Hepatocyte (in vitro differentiated cells): Measurements from ENCODE around the gene PHETA1. TPM values are rescaled to one million over a fixed set of nuclear protein-coding genes. Genes with fewer than 3 reads are reported as not detected.

Source experiments
- DNase-seq: peaks from one replicate; pipeline ENCODE4 v3.0.0-alpha.2; 2016; ENCODE audit warnings: low spot score
- H2AFZ ChIP-seq: fragments of 200-600 bp; sonication (generic); 2 replicates; pipeline ENCODE4 v1.6.0; 2016; ENCODE audit warnings: antibody characterized with exemption, mild to moderate bottlenecking
- H3K27ac ChIP-seq: fragments of 200-600 bp; sonication (generic); 2 replicates; pipeline ENCODE4 v1.5.1; 2016; ENCODE audit warnings: mild to moderate bottlenecking
- H3K27me3 ChIP-seq: fragments of 200-600 bp; sonication (generic); 2 replicates; pipeline ENCODE4 v1.6.1; 2016
- H3K36me3 ChIP-seq: fragments of 200-600 bp; sonication (generic); replicated peaks from 2 replicates; pipeline ENCODE4 v1.5.1; 2016; ENCODE audit warnings: low read depth; ENCODE audit not compliant: insufficient read depth
- H3K4me1 ChIP-seq: fragments of 200-600 bp; sonication (generic); 2 replicates; pipeline ENCODE4 v1.5.1; 2016; ENCODE audit warnings: mild to moderate bottlenecking, moderate library complexity; ENCODE audit not compliant: insufficient read depth
- H3K4me2 ChIP-seq: fragments of 200-600 bp; sonication (generic); 2 replicates; pipeline ENCODE4 v1.6.0; 2016
- H3K4me3 ChIP-seq: fragments of 200-600 bp; sonication (generic); 2 replicates; pipeline ENCODE4 v1.5.1; 2016; ENCODE audit warnings: mild to moderate bottlenecking
- H3K79me2 ChIP-seq: fragments of 200-600 bp; sonication (generic); 2 replicates; pipeline ENCODE4 v1.6.0; 2017; ENCODE audit warnings: mild to moderate bottlenecking
- H3K9me2 ChIP-seq: fragments of 200-600 bp; sonication (generic); replicated peaks from 2 replicates; pipeline ENCODE4 v1.6.0; 2017; ENCODE audit warnings: mild to moderate bottlenecking; ENCODE audit not compliant: insufficient read depth
- H3K9me3 ChIP-seq: fragments of 200-600 bp; sonication (generic); 2 replicates; pipeline ENCODE4 v1.5.1; 2016; ENCODE audit warnings: low read depth, mild to moderate bottlenecking
- H4K20me1 ChIP-seq: fragments of 200-600 bp; sonication (generic); 2 replicates; pipeline ENCODE4 v1.6.0; 2016; ENCODE audit warnings: mild to moderate bottlenecking; ENCODE audit not compliant: insufficient read depth, poor library complexity, severe bottlenecking
- EZH2 ChIP-seq: fragments of 200-600 bp; sonication (generic); IDR thresholded peaks from 2 replicates; pipeline ENCODE4 v1.6.1; 2016; ENCODE audit warnings: antibody characterized with exemption, mild to moderate bottlenecking, borderline replicate concordance
- EZH2phosphoT487 ChIP-seq: fragments of 200-600 bp; sonication (generic); IDR thresholded peaks from one replicate; pipeline ENCODE4 v1.6.1; 2018; ENCODE audit warnings: antibody characterized with exemption, mild to moderate bottlenecking, low read depth, moderate library complexity; ENCODE audit not compliant: unreplicated experiment, severe bottlenecking
- WGBS: methylation state at CpG from one replicate; pipeline ENCODE4 v1.1.6; 2016; ENCODE audit warnings: low lambda C conversion rate; ENCODE audit errors: missing lambda C conversion rate; 5-methylcytosine and 5-hydroxymethylcytosine counted together
- polyA plus RNA-seq: library from polyadenylated mRNA; unstranded; fragments of >200 nt; fragmentation: Nextera tagmentation; extraction: Ambion mirVana; gene quantifications from 2 replicates; pipeline ENCODE4 v1.2.1, GENCODE V29; 2016
- total RNA-seq: library from RNA; depleted of rRNA; stranded (reverse); fragments of >200 nt; gene quantifications from 2 replicates; pipeline ENCODE4 v1.2.3, GENCODE V29; 2014
- TF ChIP-seq, protein P1 (sequence below): fragments of 200-600 bp; sonication (generic); IDR thresholded peaks from 2 replicates; pipeline ENCODE4 v1.5.1; 2016; ENCODE audit warnings: antibody characterized with exemption, mild to moderate bottlenecking; ENCODE audit not compliant: poor library complexity

PHETA1 gene, protein sequence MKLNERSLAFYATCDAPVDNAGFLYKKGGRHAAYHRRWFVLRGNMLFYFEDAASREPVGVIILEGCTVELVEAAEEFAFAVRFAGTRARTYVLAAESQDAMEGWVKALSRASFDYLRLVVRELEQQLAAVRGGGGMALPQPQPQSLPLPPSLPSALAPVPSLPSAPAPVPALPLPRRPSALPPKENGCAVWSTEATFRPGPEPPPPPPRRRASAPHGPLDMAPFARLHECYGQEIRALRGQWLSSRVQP
- 18.1 and 30.9 TPM in 2 replicates for total RNA-seq
- 14.2 and 24.6 TPM in 2 replicates for polyA plus RNA-seq

GRCh38 chr12:111368788-111369495, at the start of gene PHETA1:
Gene PHETA1, minus strand, starts transcription at chr12:111369095. Its CDS starts 5,668 bp downstream, at chr12:111363427.
- no peaks in the 10 kb centered on the region for H4K20me1 ChIP-seq
- H3K4me3 ChIP-seq = peak within 1 kb of the TSS; percentile 94
- no peaks in the 10 kb centered on the region for H3K27me3 ChIP-seq
- H3K4me1 ChIP-seq = peaks cover 3% of the 10 kb centered on the region
- TF ChIP-seq EZH2phosphoT487 (no peak), EZH2 (no peak)
- TF ChIP-seq, protein P1, sequence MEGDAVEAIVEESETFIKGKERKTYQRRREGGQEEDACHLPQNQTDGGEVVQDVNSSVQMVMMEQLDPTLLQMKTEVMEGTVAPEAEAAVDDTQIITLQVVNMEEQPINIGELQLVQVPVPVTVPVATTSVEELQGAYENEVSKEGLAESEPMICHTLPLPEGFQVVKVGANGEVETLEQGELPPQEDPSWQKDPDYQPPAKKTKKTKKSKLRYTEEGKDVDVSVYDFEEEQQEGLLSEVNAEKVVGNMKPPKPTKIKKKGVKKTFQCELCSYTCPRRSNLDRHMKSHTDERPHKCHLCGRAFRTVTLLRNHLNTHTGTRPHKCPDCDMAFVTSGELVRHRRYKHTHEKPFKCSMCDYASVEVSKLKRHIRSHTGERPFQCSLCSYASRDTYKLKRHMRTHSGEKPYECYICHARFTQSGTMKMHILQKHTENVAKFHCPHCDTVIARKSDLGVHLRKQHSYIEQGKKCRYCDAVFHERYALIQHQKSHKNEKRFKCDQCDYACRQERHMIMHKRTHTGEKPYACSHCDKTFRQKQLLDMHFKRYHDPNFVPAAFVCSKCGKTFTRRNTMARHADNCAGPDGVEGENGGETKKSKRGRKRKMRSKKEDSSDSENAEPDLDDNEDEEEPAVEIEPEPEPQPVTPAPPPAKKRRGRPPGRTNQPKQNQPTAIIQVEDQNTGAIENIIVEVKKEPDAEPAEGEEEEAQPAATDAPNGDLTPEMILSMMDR = no peak
- peaks cover 22% of the 10 kb centered on the region for H3K79me2 ChIP-seq
- peak; percentile 96 for DNase-seq
- no peaks in the 10 kb centered on the region for H3K36me3 ChIP-seq
- no peaks in the 10 kb centered on the region for H3K9me3 ChIP-seq
- H3K4me2 ChIP-seq = peak within 1 kb of the TSS; percentile 90
- no peaks in the 10 kb centered on the region for H3K9me2 ChIP-seq
- peak within 1 kb of the TSS; percentile 80 for H3K27ac ChIP-seq
- 1% methylated on average over 48 of the region's 72 CpGs for WGBS
- H2AFZ ChIP-seq = peak within 1 kb of the TSS; percentile 92

DNA sequence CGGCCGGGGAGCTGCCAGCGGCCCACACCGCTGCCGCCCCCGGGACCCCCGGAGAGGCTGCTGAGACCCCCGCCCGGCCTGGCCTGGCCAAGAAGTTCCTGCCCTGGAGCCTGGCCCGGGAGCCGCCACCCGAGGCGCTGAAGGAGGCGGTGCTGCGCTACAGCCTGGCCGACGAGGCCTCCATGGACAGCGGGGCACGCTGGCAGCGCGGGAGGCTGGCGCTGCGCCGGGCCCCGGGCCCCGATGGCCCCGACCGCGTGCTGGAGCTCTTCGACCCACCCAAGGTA, 49.6 kb upstream of the PHETA1 start:
- Histone ChIP-seq H4K20me1 (no peaks in the 10 kb centered on the region), H3K27ac (no peak overlapping the region)

DNA sequence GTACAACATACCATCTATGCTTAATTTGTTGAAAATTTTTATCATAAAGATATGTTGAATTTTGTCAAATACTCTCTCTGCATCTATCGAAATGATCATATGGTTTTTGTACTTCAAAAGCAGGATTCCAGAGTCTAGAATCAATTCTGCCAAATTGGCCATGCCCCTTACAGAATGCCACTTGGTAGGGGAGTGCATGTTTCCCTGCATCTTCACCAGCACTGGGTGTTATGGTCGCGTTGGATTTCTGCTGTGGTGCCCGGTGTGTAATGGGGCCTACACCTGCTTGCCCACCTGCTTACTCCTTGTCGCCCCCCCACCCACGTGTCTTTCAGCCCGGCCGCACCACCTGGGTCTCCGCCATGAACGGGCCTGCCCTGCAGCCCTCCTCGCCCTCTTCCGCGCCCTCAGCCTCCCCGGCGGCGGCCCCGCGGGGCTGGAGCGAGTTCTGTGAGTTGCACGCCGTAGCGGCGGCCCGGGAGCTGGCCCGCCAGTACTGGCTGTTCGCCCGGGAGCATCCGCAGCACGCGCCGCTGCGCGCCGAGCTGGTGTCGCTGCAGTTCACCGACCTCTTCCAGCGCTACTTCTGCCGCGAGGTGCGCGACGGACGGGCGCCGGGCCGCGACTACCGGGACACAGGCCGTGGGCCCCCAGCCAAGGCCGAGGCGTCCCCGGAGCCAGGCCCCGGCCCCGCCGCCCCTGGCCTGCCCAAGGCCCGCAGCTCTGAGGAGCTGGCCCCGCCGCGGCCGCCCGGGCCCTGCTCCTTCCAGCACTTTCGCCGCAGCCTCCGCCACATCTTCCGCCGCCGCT, 49.1 kb upstream of the PHETA1 start:
- Histone ChIP-seq H4K20me1 (no peaks in the 10 kb centered on the region), H3K27ac (no peak overlapping the region), H3K27me3 (no peaks in the 10 kb centered on the region), H3K9me3 (no peaks in the 10 kb centered on the region), H3K36me3 (no peaks in the 10 kb centered on the region), H3K4me3 (no peak overlapping the region), H3K79me2 (peaks cover 5% of the 10 kb centered on the region), H3K4me2 (no peak overlapping the region), H3K4me1 (no peaks in the 10 kb centered on the region), H2AFZ (no peak overlapping the region), H3K9me2 (no peaks in the 10 kb centered on the region)
- no peak for DNase-seq
- WGBS = 98% methylated on average over 47 of the region's 67 CpGs
- no peak for TF ChIP-seq EZH2
- TF ChIP-seq, protein P1 = no peak
- no peak for TF ChIP-seq EZH2phosphoT487

More for the DNA sequence above, 49.6 kb upstream of the PHETA1 start:
- Histone ChIP-seq H3K4me2 (no peak overlapping the region), H3K9me3 (no peaks in the 10 kb centered on the region), H3K4me1 (no peaks in the 10 kb centered on the region), H3K27me3 (no peaks in the 10 kb centered on the region), H3K36me3 (no peaks in the 10 kb centered on the region), H3K4me3 (no peak overlapping the region), H2AFZ (no peak overlapping the region), H3K9me2 (no peaks in the 10 kb centered on the region), H3K79me2 (peaks cover 5% of the 10 kb centered on the region)
- DNase-seq = no peak
- WGBS = 94% methylated on average over 14 of the region's 30 CpGs
- no peak for TF ChIP-seq EZH2
- TF ChIP-seq EZH2phosphoT487 = no peak
- TF ChIP-seq, protein P1 = no peak
